GM12872 (cell line): ENCODE measurements around the gene TTC7B.
A peak's percentile ranks its signal among the peaks of the same experiment; 100 is the strongest.

ENCODE experiments used
- TF ChIP-seq, protein P1 (sequence below): IDR thresholded peaks from 3 replicates; pipeline ENCODE4 v1.5.1; 2011; ENCODE audit warnings: low read depth, mild to moderate bottlenecking, low read length, moderate library complexity; ENCODE audit not compliant: insufficient read depth

Gene TTC7B

DNA sequence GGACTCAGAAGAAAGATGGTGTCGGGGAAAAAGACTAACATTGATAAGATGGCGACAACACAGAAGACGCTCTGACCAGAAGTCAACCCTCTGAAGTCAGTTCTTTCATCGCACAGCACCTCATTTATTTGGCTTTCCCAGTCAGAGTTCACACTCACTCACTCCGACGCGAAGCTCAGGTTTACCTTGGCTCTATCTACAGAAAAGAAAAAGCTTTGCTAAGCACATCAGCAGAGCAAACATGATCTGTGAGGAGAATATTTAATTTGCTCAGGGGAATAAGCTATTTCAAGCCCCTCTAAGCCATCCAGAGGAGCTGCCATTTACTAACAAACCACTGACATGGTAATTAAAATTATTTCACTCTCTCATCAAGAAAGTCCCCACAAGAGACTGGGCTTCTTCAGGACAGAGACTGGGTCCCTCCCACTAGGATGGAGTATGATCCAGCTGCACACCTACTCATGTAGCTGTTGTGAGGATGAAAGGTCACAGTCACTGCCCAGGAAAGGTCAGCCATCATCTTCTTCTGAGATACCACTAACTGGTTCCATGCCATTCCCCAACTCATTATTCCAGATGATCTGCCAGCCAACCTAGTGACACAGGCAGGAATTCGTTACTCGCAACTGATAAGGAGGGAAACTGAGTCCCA, 111.4 kb downstream of the TTC7B start:
- TF ChIP-seq, protein P1, sequence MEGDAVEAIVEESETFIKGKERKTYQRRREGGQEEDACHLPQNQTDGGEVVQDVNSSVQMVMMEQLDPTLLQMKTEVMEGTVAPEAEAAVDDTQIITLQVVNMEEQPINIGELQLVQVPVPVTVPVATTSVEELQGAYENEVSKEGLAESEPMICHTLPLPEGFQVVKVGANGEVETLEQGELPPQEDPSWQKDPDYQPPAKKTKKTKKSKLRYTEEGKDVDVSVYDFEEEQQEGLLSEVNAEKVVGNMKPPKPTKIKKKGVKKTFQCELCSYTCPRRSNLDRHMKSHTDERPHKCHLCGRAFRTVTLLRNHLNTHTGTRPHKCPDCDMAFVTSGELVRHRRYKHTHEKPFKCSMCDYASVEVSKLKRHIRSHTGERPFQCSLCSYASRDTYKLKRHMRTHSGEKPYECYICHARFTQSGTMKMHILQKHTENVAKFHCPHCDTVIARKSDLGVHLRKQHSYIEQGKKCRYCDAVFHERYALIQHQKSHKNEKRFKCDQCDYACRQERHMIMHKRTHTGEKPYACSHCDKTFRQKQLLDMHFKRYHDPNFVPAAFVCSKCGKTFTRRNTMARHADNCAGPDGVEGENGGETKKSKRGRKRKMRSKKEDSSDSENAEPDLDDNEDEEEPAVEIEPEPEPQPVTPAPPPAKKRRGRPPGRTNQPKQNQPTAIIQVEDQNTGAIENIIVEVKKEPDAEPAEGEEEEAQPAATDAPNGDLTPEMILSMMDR, result no peak

- TF ChIP-seq, protein P1, result no peak
These were observed 112.1 kb downstream of the TTC7B start for GRCh38 chr14:90703841-90704737.

DNA sequence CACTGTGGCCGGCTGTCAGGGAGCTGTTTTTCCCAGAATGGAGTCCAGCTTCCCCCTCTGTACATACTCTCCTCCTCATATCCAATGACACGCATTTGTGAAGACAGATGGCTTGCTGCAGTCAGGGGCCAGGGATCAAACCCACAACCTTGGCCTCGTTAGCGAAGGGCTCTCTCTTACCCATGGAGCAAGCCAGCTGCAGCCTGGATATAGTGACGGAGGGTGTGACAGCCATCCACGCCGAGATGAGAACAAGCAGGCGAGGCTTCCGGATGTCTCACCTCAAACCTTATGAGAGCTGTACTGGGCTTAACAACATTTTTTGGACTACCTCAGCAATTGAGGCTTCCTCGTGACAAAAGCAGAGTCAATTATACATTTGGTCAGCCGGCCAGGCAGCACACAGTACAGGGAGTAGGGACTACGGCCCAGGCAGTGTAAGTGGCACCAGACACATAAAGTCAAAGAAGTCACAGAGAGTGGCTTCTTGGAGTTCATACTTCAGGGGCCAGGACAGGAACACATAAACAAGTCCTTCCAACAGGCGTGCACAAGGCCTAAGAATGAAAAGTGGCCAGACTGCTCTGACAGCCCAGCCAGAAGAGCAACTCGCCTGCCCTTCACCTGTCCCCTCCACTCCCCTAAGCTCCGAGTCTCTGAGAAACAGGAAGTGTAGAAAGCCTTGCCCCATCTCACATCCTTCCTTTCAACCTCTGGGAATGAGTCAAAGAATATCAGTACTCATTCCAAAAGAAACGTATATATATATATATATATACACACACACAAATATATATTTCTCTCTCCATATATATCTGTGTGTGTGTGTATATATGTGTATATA, 115.1 kb downstream of the TTC7B start:
- TF ChIP-seq, protein P1, result no peak

GRCh38 chr14:90699016-90699415, 117.2 kb downstream of the TTC7B start:
- TF ChIP-seq, protein P1, result no peak

GRCh38 chr14:90698379-90698869, 117.8 kb downstream of the TTC7B start:
- TF ChIP-seq, protein P1, result no peak

- TF ChIP-seq, protein P1, result peak; percentile 94
These were observed 118.5 kb downstream of the TTC7B start for GRCh38 chr14:90697577-90698206.
